Measurements from ENCODE around the gene COL5A1. TPM values are rescaled to one million over a fixed set of nuclear protein-coding genes. Genes with fewer than 3 reads are reported as not detected.

COL5A1 gene
- total RNA-seq, 2 experiments from 2014 or later: 0.09 to 0.16 TPM

DNA sequence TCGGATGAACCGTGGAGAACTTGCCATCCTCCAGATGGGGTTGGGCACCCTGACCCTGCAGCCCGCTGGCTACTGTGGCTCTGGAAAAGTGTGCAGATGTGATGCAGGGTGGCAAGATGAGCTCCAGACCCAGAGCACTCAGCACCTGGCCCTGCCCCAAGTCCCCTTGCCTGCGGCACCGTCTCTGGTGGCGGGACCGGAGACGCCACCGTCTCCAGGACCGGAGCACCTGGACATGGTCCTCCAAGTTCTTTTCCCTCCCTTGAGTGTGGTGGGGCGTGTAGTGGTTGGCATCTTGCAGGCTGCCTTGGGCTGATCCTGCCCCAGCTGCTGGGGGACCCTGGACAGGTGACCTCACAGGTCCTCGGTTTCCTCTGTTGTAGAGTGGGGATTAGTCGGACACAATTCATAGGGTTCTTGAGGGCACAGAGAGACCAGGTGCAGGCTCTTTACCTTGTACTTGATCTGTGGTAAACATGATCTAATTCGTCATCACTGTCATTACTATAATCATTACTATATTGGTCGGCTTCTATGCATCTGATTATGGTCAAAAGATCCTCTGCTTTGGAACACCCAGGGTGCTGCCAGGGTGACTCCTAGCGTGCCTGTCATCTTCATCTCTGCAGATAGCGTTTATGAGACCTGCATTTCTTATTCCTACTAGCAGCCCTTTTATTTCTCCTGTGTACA is 83.5 kb downstream of the COL5A1 start:
- peaks cover 5% of the 10 kb centered on the region for H3K27me3 Mint-ChIP-seq
- H3K4me1 Mint-ChIP-seq: peaks cover 6% of the 10 kb centered on the region
- no peak overlapping the region for H3K4me3 Mint-ChIP-seq
- H3K27ac Mint-ChIP-seq: no peak overlapping the region
- no peaks in the 10 kb centered on the region for H3K36me3 Mint-ChIP-seq
- DNase-seq: no peak
- CTCF ChIA-PET: no interaction called here
- H3K9me3 Mint-ChIP-seq (ENCODE audit: low read depth): peaks cover 5% of the 10 kb centered on the region
- no peak for ATAC-seq

DNA sequence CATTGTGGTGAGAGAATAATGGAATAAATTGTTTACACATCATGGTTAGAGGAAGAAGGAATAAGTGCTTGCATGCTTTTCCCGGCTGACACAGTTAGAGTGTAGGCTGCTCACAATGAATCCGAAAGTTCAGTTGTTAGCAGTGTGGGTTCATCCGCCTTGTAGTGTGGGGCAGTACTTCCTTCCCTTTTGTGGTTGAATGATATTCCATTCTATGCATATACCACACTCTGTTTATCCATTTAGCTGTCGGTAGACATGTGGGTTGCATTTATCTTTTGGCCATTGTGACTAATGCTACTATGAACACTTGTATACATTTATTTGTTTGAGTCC is 84.0 kb downstream of the COL5A1 start:
- no peak overlapping the region for H3K27ac Mint-ChIP-seq
- no peak overlapping the region for H3K4me3 Mint-ChIP-seq
- CTCF ChIA-PET: no interaction called here

DNA sequence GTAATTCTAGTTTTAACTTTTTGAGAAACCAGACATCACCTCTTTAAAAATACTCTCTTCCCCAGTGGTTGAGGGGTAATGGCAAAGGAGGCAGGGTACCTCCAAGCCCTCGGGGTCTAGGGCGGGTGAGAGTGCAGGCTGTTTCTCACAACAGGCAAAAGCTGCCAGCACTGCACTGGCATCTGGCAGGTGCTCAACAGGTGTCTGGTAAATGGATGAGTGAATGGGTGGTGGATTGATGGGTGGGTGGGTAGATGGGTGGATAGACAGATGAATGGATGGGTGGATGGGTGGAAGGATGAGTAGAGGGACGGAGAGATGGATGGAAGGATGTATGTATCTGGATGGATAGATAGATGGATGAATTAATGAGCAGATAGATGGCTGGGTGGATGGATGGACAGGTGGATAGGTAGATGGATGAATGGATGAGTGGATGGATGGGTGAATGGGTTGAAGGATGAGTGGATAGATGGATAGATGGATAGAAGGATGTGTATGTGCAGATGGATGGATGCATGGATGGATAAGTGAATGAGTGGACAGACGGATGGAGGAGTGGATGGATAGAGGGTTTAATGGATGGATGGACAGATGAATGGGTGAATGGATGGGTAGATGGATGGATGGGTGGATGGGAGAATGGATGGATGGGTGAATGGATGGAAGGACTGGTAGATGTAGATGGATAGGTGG is 84.6 kb downstream of the COL5A1 start:
- Mint-ChIP-seq H3K36me3 (no peaks in the 10 kb centered on the region), H3K4me1 (peaks cover 6% of the 10 kb centered on the region), H3K4me3 (no peak overlapping the region), H3K9me3 (ENCODE audit: low read depth) (peaks cover 5% of the 10 kb centered on the region), H3K27ac (no peak overlapping the region), H3K27me3 (peaks cover 5% of the 10 kb centered on the region)
- DNase-seq: no peak
- CTCF ChIA-PET: no interaction called here
- ATAC-seq: no peak

More for the DNA sequence above, 84.0 kb downstream of the COL5A1 start:
- peaks cover 5% of the 10 kb centered on the region for H3K9me3 Mint-ChIP-seq (ENCODE audit: low read depth)
- ATAC-seq (no peak), DNase-seq (no peak)
- H3K4me1 Mint-ChIP-seq: peaks cover 6% of the 10 kb centered on the region
- H3K36me3 Mint-ChIP-seq: no peaks in the 10 kb centered on the region
- H3K27me3 Mint-ChIP-seq: peaks cover 5% of the 10 kb centered on the region

DNA sequence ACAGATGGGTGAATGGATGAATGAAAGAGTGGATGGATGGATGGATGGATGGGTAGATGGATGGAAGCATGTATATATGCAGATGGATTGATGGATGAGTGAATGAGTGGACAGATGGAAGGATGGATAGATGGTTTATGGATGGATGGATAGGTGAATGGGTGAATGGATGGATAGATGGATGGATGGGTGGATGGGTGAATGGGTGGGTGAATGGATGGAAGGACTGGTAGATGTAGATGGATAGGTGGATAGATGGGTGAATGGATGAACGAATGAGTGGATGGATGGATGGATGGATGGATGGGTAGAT is 85.1 kb downstream of the COL5A1 start:
- no peaks in the 10 kb centered on the region for H3K36me3 Mint-ChIP-seq
- ATAC-seq (no peak), DNase-seq (no peak)
- H3K27me3 Mint-ChIP-seq: peaks cover 5% of the 10 kb centered on the region
- H3K27ac Mint-ChIP-seq: no peak overlapping the region
- no peak overlapping the region for H3K4me3 Mint-ChIP-seq
- H3K9me3 Mint-ChIP-seq (ENCODE audit: low read depth): peaks cover 5% of the 10 kb centered on the region
- peaks cover 6% of the 10 kb centered on the region for H3K4me1 Mint-ChIP-seq
- CTCF ChIA-PET: no interaction called here

DNA sequence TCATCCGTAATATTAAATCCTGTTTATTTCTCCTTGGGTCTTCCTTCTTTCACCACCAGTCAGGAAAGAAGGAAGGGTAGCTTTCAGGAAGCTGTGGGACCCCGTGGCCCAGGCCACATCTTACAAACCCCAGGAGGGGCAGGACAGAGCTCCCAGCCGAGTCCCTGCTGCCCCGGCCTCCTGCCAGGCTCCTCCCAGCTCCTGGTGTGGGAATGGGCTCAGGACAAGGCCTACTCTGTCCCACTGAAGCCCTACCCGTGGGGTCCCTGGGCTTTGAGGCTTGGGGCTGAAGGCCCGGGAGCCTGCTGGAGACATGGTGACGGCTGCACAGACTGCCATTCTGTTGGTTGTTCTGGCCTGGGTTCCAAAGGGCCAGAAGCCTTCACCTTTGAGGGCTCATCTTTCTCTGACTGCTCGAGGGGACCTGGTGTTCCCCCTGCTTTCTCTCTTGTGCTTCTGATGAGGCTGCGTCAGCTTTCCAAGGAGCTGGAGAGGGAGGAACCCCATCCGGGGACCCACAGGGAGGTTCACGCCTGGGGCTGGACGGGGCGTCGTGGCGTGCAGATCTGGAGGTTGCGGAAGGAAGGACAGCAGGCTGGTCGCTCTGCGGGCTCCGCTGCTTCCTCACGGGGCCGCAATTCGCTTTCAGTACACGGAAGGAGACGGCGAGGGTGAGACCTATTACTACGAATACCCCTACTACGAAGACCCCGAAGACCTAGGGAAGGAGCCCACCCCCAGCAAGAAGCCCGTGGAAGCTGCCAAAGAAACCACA is 86.6 kb downstream of the COL5A1 start:
- H3K9me3 Mint-ChIP-seq (ENCODE audit: low read depth): peaks cover 5% of the 10 kb centered on the region
- H3K36me3 Mint-ChIP-seq: no peaks in the 10 kb centered on the region
- ATAC-seq: no peak
- DNase-seq: no peak
- peaks cover 6% of the 10 kb centered on the region for H3K4me1 Mint-ChIP-seq
- H3K27me3 Mint-ChIP-seq: peaks cover 2% of the 10 kb centered on the region
- CTCF ChIA-PET: no interaction called here
- H3K4me3 Mint-ChIP-seq: no peak overlapping the region
- H3K27ac Mint-ChIP-seq: no peak overlapping the region

DNA sequence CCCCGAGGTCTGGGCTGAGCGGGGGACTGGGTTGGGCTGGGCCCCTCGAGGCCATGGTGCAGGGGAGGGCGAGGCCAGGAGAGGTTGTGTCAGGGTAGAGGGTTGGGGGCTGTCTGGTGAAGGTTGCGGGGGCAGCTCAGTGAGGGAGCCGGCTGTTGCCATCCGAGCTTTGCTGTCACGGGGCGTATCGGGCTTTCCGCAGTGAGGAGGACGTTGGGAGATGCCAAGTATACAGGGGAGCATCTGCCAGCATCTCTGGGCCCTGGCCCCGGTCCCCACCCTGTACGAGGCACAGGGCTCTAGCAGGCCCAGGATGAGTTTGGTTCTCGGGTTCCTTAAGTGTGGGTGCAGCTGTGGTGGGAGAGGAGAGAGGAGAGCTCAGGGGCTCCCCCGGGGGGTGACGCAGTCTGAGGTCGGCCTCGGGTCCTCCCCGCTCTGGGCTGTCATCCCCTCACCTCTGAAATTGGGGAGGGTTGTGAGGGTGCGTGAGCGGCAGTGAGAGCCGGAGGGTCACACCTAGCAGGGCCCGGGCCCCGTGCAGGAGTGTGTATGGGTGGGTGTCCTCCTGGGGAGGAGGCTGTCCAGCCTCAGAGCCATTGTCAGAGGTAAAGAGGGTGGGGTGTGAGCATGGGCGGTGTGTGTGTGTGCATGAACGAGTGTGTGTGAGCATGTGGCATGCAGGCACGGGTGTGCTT is 87.3 kb downstream of the COL5A1 start:
- Mint-ChIP-seq H3K27ac (no peak overlapping the region), H3K27me3 (peaks cover 2% of the 10 kb centered on the region), H3K4me3 (no peak overlapping the region), H3K4me1 (peaks cover 6% of the 10 kb centered on the region), H3K9me3 (ENCODE audit: low read depth) (peaks cover 5% of the 10 kb centered on the region), H3K36me3 (no peaks in the 10 kb centered on the region)
- no peak for DNase-seq
- no peak for ATAC-seq
- CTCF ChIA-PET: no interaction called here

DNA sequence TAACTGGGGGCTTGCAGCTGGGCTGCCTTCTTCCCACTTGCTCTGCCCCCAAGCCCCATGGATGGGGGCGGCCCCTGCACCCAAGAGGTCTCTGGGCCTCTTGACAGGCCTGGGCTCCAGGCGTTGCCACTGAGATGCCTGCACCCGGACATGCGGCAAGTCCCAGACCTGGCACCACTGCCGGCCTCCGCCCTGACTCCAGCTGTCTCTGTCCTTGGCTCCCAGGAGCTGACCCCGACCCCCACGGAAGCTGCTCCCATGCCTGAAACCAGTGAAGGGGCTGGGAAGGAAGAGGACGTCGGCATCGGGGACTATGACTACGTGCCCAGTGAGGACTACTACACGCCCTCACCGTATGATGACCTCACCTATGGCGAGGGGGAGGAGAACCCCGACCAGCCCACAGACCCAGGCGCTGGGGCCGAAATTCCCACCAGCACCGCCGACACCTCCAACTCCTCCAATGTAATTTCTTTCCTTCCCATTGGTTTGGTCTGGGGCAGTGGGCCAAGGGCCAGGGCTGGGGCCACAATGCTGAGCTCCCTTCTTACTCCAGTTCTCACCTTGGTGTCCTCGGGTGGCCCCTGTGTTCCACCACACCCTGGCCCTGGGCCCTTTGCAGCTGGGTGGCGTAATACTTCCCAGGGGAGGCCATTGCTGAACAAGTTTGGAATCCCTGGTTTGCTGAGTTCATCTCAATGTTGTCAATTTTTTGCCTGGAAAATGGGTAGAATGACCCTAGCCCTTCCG is 88.6 kb downstream of the COL5A1 start:
- DNase-seq (no peak), ATAC-seq (no peak)
- no peak overlapping the region for H3K4me3 Mint-ChIP-seq
- H3K4me1 Mint-ChIP-seq: peaks cover 6% of the 10 kb centered on the region
- CTCF ChIA-PET: no interaction called here
- peaks cover 5% of the 10 kb centered on the region for H3K9me3 Mint-ChIP-seq (ENCODE audit: low read depth)
- peaks cover 2% of the 10 kb centered on the region for H3K27me3 Mint-ChIP-seq
- no peaks in the 10 kb centered on the region for H3K36me3 Mint-ChIP-seq
- H3K27ac Mint-ChIP-seq: no peak overlapping the region

DNA sequence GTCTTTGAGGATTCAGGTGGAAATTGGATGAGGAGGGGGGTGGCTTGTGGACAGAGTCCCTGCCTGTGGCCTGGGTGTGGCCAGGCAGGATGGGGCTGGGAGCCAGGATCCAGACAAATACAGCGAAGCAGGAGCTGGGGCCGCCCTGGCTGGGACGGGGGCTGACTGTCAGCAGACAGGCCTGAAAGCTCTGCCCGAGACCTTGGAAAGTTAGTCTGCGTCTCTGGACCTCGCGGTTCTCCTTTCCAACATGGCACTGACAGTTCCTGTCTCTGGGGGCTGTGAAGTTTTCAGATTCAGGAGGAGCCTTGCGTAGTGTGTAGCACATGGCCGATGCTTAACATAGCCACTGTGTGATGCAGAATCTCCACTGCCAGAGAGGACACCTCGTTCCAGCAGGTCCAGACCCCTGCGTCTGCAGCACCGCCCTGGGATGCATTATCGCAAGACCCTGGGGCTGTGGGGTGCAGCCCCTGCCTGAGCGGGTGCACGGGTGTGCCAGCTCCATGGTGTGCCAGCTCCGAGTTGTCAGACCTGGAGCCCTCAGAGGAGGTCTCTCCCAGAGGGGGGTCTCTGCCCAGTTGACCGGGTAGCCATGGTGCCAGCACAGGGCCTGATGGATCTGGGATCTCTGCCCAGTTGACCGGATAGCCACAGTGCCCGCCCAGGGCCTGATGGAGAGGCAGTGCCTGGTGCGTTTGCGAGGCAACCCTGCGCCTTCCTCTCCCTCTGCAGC is 89.3 kb downstream of the COL5A1 start:
- Mint-ChIP-seq H3K27ac (no peak overlapping the region), H3K27me3 (no peaks in the 10 kb centered on the region), H3K36me3 (no peaks in the 10 kb centered on the region), H3K4me1 (no peaks in the 10 kb centered on the region), H3K4me3 (no peak overlapping the region), H3K9me3 (ENCODE audit: low read depth) (peaks cover 5% of the 10 kb centered on the region)
- DNase-seq (no peak), ATAC-seq (no peak)
- CTCF ChIA-PET: no interaction called here

DNA sequence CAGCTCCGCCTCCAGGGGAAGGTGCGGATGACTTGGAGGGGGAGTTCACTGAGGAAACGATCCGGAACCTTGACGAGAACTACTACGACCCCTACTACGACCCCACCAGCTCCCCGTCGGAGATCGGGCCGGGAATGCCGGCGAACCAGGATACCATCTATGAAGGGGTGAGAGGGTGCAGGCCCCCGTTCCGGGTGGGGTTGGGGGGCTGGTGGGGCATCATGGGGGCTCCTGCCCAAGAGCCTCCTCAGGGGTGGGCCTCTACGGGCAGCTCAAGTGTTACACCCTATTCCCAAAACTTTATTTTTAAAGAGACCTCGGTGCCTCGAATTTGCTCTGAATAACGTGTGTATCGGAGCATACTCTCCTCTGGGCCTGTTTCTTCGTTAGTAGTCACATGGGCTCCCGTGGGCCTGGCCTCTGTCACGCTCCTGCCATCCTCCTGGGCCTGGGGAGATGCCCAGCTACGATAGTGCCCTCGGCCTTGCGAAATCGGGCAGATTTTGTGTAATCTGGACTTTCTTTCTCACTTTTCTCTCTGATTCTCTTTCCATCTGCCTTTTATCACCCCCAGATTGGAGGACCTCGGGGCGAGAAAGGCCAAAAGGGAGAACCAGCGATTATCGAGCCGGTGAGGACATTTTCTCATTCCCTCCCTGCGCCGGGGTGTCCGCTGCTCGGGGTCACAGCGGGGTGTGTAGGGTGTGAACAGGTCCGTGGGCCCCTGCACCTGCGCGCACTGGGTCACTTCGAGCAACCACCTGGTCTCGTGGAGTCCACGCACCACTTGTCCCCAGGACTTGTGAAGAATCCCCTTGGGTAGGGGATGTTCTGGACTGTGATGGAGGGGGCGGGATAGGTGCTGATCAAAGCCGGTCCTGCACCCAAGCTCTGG is 90.1 kb downstream of the COL5A1 start:
- Mint-ChIP-seq H3K4me1 (no peaks in the 10 kb centered on the region), H3K27me3 (no peaks in the 10 kb centered on the region), H3K9me3 (ENCODE audit: low read depth) (peaks cover 5% of the 10 kb centered on the region), H3K4me3 (no peak overlapping the region), H3K36me3 (no peaks in the 10 kb centered on the region), H3K27ac (no peak overlapping the region)
- ATAC-seq: no peak
- CTCF ChIA-PET: no interaction called here
- no peak for DNase-seq

DNA sequence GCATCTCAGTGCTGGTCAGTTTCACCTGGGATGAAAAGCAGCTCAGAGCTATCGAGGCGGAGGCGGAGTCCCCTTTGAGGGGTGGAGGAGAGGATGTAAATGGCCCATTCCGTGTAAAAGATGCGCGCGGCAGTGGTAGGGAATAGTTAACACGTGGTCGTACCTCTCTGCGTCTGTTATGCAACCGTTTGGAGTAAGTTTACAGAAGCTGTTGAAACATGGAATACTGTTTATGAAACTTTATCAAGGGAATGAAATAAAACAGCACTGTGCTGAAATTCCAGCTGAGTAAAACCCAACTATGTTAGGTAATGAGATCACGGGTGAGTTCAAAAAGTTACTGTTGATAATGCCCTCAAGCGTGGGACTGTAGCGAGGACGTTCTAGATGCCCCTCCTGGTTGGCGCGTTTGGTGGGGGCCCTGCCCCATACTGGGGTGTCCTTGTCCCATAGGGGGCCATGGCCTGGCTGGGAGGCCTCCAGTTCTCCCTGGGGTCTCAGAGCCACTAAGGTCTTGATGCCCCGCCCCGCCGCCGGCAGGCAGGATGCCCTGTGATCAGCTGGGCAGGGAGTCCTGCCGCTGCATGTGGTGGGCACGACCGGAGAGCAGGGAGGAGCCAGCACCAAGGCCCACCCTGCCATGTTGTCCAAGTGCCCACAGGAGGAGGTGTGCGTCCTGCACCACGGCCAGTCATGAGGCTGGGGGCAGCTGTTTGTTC is 90.9 kb downstream of the COL5A1 start:
- Mint-ChIP-seq H3K36me3 (no peaks in the 10 kb centered on the region), H3K9me3 (ENCODE audit: low read depth) (peaks cover 5% of the 10 kb centered on the region), H3K4me3 (no peak overlapping the region), H3K4me1 (no peaks in the 10 kb centered on the region), H3K27ac (no peak overlapping the region), H3K27me3 (no peaks in the 10 kb centered on the region)
- no peak for DNase-seq
- ATAC-seq: no peak
- CTCF ChIA-PET: no interaction called here

DNA sequence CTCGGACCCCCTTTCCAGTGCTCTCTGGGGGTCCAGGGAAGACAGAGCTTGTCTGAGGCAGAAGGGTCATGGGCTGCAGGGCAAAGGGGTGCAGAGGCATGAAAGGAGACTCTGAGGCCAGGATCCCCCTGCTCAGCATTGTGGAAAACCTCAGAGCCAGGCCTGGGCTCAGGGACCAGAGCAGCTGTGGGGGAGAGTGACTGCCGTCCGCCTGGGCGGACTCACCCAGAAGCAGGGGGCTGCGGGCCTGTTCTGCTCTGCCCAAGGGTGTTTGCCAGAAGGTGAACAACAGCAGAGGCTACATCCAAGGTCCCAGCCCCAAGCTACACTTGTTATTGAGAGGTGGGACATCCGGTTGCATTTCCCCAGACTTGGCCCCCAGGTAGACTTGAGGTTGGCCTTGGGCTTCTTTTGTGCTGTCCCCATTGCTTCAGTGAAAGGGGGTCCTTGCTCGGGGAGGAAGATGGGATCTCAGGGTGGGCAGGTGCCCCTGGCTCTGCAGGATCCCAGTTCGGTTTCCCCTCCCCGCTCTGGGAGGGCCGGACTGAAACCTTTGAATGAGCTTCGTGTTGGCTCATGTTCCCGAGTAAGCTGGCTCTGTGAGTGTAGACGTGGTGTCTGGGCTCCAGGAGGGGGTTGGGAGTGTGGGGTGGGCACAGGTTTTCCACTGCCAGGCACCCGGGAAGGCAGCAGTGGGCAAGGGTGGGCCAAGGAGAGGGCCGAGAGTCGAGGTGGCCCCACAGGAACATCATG is 92.1 kb downstream of the COL5A1 start:
- H3K36me3 Mint-ChIP-seq: no peaks in the 10 kb centered on the region
- H3K27me3 Mint-ChIP-seq: no peaks in the 10 kb centered on the region
- no peaks in the 10 kb centered on the region for H3K4me1 Mint-ChIP-seq
- no peak overlapping the region for H3K27ac Mint-ChIP-seq
- ATAC-seq (no peak), DNase-seq (no peak)
- no peak overlapping the region for H3K4me3 Mint-ChIP-seq
- CTCF ChIA-PET: no interaction called here
- H3K9me3 Mint-ChIP-seq (ENCODE audit: low read depth): peaks cover 5% of the 10 kb centered on the region
